Cerebellar cortex (tissue), 1 donor: Measurements from ENCODE around the gene RARRES2.

Source experiments
- DNase-seq: peaks from one replicate; pipeline ENCODE4 v3.0.0-alpha.2; 2015; ENCODE audit warnings: low spot score

RARRES2 gene

DNA sequence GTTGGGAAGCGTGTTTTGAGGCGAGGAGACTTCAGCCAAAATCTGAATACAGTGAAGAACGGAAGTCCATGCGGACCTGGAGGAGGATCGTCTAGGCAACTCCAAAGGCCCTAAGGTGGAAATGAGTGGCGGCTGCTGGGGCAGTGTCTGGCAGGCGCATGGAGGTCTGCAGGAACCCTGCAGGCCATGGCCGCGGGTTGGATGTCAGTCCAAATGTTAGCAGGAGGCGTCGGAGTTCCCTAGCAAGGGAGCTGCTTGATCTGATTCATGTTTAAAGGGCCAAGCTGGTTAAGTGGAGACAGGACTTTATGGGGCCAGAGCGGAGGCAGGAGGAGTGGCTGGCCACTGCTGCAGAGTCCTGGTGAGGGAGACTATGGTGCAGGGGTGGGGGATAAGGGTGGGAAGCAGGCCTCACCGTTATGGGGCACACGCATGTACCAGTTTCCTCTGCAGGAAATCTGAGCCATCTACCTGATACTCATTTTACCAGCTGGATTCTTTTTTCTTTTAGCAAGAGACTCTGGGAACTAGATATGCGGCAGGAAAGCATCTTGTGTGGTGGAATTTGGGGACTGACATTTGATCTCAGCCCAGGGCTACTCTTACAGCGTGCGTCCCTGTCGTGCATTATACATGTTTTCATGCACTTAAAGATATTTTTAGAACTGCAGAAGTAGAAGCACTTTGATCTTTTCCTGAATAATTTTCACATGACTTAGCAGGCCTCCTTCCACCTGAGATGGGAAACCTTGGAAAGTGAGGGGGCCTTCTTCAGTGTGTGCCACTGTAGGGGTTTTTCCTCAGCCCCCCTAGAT, 20.6 kb upstream of the RARRES2 start:
- DNase-seq: no peak

DNA sequence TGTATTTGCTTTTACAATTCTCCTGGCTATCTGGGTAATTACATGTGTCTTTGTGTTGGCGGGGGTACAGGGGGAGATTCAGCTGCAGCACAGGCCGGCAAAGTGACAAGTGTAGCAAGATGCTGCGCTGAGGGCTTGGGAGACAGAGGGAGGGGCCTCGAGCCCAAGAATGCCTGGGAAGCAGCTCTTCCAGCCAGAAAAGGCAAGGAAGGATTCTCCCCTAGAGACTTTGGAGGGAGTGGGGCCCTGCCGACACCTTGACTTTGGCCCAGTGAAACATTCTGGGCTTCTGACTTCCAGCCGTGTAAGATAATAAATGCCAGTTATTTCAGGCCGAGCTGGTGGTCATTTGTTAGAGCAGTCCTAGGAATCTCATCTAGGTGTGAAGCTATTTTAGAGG, 20.0 kb upstream of the RARRES2 start:
- DNase-seq: no peak

DNA sequence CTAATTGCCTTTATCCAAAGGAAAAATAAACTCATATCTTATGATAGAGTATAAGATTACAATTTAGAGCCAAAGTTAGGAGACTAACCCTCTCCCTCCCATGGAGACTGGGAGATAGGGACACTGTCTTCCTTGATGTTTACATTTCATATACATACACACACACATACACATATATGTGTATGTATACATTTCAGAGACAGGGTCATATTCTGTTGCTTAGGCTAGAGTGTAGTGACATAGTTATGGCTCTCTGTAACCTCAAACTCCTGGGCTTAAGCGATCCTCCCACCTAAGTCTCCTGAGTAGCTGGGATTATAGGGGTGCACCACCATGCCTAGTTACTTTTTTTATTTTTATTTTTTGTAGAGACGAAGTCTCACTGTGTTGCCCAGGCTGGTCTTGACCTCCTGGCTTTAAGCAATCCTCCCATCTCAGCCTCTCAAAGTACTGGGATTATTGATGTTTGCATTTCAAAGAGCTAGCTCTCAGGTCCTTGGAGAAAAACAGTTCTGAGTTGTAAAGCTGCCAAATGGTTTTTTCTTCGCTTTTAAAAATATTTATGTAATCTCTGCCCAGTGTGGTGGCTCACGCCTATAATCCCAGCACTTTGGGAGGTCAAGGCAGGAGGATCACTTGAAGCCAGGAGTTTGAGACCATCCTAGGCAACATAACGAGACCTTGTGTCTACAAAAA, 19.1 kb upstream of the RARRES2 start:
- DNase-seq: no peak

DNA sequence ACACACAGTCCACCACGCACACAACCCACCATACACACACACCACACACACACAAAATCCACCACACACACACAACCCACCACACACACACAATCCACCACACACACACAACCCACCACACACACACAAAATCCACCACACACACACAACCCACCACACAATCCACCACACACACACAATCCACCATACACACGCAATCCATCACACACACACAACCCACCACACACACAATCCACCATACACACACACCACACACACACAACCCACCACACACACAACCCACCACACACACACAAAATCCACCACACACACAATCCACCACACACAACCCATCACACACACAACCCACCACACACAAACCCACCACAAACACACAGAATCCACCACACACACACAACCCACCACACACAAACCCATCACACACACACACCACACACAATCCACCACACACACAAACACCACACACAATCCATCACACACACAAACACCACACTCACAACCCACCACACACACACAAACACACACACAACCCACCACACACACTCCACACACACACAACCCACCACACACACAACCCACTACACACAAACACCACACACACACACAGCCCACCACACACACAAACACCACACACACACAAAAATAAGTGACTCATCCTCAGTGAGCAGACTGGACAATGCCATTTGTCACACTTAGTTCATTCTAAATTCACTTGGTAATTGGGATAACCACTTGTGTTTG, 18.4 kb upstream of the RARRES2 start:
- no peak for DNase-seq

DNA sequence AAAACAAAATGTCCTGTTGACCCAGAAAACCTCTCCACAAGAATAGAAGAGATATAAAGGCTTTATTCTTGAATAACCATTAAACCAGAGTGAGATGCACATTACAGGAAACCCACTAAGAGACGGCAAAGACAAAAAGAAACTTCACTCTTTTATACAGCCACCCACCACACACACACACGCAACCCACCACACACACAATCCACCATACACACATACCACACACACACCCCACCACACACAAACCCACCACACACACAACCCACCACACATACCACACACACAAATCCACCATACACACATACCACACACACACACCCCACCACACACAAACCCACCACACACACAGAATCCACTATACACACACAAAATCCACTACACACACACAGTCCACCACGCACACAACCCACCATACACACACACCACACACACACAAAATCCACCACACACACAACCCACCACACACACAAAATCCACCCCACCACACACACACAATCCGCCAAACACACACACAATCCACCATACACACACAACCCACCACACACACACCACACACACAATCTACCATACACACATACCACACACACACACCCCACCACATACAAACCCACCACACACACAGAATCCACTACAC, 17.7 kb upstream of the RARRES2 start:
- DNase-seq: no peak

DNA sequence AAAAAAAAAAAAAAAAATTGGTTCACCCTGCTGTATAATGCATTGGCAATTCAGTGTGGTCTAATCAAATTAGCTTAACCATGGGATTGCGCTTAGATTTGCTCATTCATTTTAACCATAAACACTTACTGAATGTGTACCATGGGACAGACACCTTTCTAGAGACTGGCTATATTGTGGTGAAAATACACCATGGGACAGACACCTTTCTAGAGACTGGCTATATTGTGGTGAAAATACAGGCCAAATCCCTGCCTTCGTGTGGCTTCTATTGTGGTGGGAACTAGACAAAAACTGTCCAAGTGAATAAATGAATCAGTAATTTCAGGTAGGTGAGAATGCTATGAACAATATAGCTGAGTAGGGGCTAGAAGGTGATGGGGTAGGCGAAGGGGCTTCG, 17.0 kb upstream of the RARRES2 start:
- DNase-seq: no peak

DNA sequence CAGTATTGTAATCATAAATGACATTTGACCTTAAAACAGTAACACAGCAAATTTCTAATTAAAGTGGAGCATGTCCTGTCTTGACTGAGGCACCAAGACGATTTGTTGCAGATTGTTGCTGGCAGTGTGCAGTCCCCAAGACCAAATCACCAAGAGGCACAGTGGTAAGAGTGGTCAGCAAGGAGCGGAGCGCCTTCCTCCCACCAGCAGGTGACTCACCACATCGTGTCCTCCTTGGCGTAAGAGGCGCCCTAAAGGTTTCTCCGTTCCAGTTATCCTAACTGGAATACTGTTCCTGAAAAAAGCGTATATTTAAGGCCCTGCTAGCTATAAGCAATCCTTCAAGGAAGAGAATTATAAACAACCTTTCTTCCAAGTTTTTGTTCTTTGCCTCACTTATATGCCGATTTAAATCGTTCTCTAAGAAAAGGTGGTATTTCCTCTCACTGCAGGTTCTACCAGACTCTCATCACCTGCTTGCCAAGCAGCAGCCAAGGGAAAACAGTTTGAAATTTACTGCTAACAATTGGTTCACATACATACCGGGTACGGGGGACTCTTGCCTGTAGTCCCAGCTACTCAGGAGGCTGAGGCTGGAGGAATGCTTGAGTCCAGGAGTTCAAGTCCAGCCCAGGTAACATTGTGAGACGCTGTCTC, 16.5 kb upstream of the RARRES2 start:
- peak; percentile 67 for DNase-seq

DNA sequence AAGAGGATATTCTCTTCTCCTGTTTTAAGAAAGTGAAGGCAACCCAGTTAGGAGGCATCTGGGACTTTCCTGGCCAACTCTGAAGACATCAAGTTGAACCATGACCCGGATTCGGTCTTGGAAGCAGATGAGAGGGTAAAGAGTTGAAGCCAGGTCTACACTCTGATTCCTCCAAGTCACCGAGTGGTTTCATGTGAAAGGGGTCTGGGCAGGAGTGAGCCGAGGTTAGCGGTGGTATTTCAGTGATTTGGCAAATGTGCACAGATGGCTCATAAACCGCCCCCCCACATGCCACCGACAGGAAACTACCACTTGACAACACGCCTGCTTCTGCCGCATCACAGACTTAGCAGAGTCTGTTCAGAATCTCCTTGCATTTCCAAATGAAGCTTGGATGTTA, 15.8 kb upstream of the RARRES2 start:
- peak; percentile 66 for DNase-seq

DNA sequence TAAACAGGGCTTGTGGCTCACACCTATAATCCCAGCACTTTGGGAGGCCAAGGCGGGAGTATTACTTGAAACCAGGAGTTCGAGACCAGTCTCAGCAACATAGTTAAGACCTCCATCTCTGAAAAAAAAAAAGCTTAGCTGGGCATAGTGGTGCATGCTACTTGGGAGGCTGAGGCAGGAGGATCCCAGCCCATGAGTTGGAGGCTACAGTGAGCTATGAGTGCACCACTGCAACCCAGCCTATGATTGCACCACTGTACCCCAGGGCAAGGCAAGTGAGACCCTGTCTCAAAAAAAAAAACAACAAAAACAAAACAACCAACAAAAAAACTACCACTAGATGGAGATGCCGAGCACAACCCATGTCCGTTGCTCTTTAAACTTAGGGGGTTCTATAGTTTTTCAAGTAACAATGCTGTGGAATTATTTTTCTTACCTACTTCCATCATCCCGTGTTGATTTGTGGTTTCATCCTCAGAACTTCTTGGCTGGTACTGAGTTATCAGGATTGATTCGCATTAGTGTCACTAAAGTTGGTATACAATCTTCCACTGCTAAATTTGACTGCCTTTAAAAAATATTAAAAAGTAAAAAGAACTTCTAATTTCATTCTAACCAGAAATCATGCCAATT, 15.0 kb upstream of the RARRES2 start:
- DNase-seq: peak; percentile 61

DNA sequence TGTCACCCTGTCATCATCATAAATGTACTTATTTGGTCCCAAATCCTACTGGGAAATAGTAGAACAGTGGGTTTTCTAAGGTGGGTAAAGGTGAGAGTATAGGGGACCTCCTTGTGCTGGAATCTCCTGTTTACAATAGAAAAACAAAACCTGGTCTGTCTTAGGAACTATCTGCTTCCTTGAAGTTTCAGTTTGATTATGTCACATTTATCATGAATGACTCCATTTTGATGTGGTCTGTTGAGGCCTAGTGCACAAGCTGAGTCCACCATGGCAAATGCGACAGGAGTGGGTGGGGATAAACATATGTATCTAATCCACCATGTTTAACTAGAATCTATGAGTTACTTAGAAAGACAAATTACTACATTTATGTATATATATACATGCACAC, 14.2 kb upstream of the RARRES2 start:
- DNase-seq: no peak

DNA sequence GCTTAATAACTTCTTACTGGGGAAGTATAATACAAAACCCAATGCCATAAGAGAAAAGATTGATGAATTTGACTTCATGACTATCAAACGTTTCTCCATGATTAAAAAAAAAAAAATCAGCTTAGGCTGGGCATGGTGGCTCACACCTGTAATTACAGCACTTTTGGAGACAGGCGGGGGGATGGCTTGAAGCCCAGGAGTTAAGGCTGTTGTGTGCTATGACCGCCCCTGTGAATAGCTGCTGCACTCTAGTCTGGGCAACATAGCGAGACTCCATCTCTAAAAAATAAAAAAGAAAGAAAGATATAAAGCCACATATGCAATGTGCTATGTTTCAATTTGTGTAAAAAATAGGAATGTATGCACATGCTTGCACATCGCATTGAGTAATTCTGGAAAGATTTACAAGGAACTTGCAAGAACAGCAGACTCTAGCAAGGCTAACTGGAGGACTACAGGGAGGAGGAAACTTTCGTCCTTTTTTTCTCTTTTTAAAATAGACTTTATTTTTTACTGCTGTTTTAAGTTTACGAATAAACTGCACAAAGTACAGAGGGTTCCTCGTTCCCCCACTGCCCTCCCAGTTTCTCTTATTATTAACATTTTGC, 10.3 kb upstream of the RARRES2 start:
- DNase-seq: no peak

DNA sequence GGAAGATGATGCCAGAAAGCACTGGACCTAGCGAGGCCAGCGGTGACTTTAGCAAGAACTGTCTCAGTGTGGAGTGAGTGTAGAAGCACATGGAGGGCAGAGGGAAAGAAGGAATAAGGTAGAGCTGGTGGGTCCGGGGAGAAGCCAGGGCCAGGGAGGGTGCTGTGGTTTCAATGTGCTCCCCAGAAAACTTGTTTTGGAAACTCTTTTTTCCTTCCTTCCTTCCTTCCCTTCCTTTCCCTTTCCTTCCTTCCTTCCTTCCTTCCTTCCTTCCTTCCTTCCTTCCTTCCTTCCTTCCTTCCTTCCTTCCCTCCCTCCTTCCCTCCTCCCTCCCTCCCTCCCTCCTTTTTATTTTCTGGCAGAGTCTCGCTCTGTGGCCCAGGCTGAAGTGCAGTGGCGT, 5.5 kb upstream of the RARRES2 start:
- DNase-seq: no peak

DNA sequence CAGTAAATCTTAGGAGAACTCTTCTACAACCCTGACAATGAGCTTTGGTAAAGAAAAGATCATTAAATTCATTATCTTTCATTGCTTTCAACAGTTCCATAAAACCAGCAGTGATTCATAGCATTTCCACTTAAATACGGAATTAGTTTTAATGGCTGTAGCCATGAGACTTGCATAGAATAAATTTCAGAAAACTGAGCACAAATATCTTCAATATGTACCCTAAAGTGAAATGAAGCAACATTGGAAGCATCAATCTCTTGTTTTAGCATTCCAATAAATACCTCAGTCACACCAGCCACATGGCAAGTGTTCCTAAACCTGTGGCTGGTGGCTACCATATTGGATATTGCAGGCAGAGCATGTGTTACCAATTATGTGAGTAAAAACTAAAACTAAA, 3.6 kb upstream of the RARRES2 start:
- no peak for DNase-seq

DNA sequence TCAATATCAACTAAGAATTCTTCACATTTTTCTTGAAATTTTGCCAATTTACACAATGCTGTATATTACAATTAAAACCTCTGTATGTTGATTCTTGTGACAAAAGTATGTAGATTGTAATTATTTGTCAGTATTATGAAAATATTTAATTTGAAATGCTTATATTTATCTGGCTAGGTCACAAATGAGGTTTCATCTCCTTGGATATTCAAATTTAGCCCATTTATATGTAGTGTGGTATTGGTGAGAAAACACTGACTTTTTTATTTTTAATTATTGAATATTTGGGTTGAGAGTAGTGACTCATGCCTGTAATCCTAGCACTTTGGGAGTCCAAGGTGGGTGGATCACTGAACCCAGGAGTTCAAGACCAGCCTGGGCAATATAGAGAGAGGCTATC, 2.9 kb upstream of the RARRES2 start:
- DNase-seq: no peak

DNA sequence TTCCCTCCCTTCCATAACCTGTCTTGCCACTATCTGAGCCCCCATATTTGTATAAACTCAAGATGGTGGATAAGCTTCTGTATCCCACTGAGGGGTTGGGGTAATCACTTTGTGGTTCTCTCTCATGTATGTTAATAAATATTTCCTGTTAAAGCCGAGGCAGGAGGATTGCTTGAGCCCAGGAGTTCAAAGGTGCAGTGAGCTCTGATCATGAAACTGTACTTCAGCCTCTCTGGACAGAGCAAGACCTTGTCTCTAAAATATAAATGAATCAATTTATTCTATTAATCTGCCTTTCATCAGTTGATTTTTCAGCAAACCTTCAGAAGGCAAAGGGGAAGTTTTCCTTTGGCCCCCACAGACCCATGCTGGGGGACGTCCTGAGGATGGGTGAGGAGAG, 1.8 kb upstream of the RARRES2 start:
- DNase-seq: no peak

DNA sequence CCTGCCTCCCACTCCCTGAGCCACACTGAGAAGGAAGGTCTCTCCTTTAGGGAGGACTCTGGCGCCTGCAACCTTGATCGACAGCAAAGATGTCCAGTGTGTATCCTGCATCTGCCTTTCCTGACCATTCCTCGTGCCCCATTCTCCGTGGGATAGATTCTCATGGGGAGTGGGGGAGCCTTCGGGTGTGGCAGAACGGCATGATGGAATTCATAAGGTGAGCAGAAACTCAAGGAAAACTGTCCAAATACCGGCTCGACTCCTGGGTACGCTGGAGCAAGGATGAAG, 636 bp upstream of the RARRES2 start:
- no peak for DNase-seq

DNA sequence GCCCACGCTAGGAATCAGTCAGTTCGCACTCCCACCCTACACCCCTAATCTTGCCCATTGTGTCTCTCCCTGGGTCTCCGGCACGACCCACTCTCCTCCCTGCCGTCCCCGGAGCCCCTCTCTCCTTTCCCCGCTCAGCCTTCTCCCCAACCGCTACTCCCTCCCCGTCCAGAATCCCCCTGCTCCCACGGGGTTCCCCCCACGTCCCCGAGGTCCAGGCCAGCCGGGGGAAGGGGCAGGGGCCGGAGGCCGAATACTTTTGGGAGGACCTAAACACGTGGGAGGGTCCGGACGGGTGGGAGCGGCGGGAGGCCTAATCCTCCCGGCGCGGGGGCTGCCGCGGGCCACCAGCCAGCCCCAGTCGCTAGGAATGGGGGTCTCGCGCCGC, 560 bp downstream of the RARRES2 start:
- DNase-seq: no peak

DNA sequence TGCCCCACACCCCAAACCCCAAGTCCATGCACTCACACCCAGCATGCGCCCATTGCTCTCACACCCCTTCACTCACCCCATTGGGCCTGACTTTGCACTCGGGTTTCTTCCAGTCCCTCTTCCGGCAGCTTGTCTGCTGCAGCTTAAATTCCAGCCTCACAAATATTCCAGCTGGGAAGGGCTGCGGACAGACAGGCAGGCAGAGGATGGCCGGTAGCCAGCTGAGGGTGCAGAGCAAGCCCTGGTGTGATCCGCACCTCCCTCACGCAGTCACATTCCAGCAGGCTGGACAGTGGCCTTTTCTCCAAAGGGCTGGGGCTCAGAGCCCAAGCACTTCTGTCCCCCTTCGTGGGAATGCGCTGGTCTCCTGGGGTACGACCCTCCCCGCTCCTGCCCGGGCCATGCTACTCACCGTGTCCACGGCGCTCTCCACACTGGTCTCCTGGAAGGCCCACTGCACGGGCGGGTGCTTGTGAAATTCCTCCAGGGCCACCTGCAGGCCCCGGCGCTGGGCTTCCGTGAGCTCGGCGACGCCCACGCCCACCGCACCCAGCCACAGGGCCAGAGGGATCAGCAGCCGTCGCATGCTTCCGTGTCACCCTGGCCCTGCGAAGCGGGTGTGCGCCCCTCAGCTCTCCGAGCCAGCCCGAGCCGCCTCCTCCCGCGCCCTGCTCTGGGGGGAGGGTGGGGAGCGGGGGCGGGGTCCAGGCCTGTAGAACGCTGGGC, 1.2 kb downstream of the RARRES2 start:
- DNase-seq: no peak

DNA sequence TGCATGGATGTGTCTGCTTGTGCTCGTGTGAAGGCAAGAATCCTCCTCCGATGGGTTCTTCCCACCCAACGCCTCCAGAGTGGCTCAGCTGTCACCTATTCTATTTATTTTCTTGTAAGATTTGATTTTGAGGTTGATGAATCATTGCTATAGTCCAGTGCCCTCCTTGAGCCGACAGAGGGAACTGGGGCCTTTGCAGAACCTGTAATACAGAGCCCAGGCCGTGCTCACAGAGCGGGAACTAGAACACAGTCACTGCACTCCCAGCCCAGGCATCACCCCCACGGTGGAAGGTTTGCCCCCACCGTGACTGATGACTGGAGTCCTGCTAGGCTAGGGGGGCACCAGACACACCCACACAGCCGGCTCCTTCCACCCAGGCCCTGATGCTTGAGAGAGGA, 2.0 kb downstream of the RARRES2 start:
- no peak for DNase-seq

DNA sequence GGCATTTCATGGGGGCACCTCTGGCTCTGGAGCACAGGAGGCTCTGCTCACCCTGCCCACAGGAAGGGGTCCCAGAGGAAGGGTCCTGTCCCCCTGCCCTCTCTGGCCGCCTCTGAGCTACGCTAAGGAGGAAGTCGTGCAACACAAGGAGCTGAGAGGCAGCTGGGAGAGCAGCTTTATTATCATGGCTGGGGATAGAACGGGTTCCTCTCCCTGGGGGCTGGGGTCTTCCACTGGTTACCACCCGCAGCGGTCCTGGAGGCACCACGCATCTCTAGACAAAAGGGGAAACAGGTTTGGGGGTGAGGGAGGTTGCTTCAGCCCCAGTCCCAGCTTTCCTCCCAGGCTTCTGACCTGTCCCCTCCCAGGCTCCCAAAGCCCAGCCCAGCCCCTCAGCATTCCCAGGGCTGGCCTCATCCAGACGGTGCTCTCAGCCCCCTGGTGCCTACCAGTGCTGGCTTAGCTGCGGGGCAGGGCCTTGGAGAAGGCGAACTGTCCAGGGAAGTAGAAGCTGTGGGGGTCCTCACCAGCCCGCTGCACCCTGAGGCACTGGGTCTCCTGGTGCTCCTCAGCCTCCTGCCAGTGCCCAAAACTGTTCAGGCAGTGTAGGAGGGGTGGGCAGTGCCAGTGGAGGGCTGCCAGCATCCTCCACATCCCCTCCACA, 3.1 kb downstream of the RARRES2 start:
- DNase-seq: no peak
